ENCODE results near the gene HAS3.
"Not testable (repeated sequence)": the region's sequence is repeated elsewhere in the genome, so short reads cannot be mapped to it uniquely, and the experiment has no call there.

The HAS3 gene

GRCh38 chr16:69118994-69119393 is 13.5 kb downstream of the HAS3 start:
- no peaks in the 10 kb centered on the region for H3K9me3 Mint-ChIP-seq

DNA sequence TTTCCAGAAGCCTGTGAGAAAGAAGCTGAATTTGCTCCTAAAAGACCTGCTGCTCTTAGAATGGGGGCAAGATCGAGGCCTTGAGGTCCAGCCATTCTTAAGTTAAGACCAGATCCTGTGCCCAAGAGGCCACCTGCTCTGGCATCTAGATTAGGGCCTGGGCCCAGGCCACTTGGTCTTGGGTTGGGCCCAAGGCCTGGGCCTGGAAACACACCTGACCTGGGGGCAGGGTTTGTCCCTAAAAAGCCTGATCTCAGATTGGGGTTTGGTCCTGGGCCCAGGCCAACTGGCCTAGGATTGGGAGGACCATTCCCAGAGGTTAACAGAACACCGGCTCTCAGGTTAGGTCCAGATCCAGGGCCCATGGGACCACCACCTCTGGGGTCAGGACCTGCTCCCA is 14.1 kb downstream of the HAS3 start:
- peaks cover 40% of the 10 kb centered on the region for H3K36me3 Mint-ChIP-seq (ENCODE audit: low read depth)

More at GRCh38 chr16:69118994-69119393, 13.5 kb downstream of the HAS3 start:
- Mint-ChIP-seq H3K27ac (no peak overlapping the region), H3K36me3 (ENCODE audit: low read depth) (peaks cover 38% of the 10 kb centered on the region), H3K4me1 (ENCODE audit: low read depth) (peaks cover under 1% of the 10 kb centered on the region), H3K4me3 (no peak overlapping the region), H3K27me3 (no peaks in the 10 kb centered on the region)

DNA sequence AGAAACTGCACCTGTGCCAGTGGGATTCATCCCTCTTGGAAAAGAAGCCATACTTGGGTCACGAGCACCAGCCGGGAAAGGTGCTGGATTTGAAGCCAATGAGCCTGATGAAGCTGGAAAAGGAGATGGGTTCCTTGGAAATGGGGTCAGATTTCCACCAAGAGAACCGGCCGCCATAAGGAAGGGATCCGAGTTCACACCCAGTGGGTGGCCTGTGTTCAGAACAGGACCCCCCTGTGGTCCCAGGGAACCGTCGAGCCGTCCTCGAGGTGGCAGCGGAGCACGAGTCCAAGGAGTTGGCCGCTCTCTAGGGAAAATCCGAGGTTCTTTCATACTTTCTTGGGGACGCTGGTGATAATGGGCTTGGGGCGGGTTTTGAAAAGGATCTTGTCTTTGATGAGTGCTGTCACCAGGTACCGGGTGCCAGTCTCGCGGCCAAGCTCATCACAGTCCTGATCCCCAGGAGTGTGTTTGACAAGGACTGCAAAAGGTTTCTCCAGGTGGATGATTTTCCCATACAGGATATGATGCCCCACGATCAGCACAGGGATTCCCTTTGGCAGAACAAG is 14.7 kb downstream of the HAS3 start:
- H3K36me3 Mint-ChIP-seq (ENCODE audit: low read depth) = peaks cover 34% of the 10 kb centered on the region

More for the DNA sequence above, 14.1 kb downstream of the HAS3 start:
- Mint-ChIP-seq H3K9me3 (no peaks in the 10 kb centered on the region), H3K4me1 (ENCODE audit: low read depth) (peaks cover 3% of the 10 kb centered on the region), H3K27me3 (no peaks in the 10 kb centered on the region), H3K27ac (no peak overlapping the region), H3K4me3 (no peak overlapping the region)

DNA sequence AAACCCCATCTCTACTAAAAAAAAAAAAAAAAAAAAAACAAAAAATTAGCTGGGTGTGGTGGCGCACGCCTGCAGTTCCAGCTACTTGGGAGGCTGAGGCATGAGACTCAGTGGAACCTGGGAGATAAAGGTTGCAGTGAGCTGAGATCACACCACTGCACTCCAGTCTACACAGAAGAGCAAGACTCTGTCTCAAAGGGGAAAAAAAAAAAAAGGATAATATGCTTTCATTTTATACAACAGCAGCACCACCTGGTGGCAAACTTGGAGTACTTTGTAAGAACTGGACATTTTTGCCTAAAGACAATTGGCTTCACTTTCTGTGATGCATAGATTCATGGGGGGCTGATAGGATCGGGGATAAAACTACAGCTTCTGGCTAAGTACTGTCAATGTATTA is 18.5 kb downstream of the HAS3 start:
- Mint-ChIP-seq H3K36me3 (ENCODE audit: low read depth) (peaks cover 37% of the 10 kb centered on the region), H3K27ac (no peak overlapping the region), H3K4me1 (ENCODE audit: low read depth) (peaks cover 29% of the 10 kb centered on the region), H3K9me3 (no peaks in the 10 kb centered on the region), H3K4me3 (no peak overlapping the region), H3K27me3 (no peaks in the 10 kb centered on the region)

More for the DNA sequence above, 14.7 kb downstream of the HAS3 start:
- H3K4me3 Mint-ChIP-seq = no peak overlapping the region
- H3K9me3 Mint-ChIP-seq = no peaks in the 10 kb centered on the region
- H3K27me3 Mint-ChIP-seq = no peaks in the 10 kb centered on the region
- H3K27ac Mint-ChIP-seq = no peak overlapping the region
- peaks cover 4% of the 10 kb centered on the region for H3K4me1 Mint-ChIP-seq (ENCODE audit: low read depth)

GRCh38 chr16:69124406-69124805 is 19.0 kb downstream of the HAS3 start:
- Mint-ChIP-seq H3K4me1 (ENCODE audit: low read depth) (peaks cover 30% of the 10 kb centered on the region), H3K36me3 (ENCODE audit: low read depth) (peaks cover 40% of the 10 kb centered on the region)
- H3K4me3 Mint-ChIP-seq, H3K27me3 Mint-ChIP-seq, H3K27ac Mint-ChIP-seq, H3K9me3 Mint-ChIP-seq: not testable (repeated sequence)

DNA sequence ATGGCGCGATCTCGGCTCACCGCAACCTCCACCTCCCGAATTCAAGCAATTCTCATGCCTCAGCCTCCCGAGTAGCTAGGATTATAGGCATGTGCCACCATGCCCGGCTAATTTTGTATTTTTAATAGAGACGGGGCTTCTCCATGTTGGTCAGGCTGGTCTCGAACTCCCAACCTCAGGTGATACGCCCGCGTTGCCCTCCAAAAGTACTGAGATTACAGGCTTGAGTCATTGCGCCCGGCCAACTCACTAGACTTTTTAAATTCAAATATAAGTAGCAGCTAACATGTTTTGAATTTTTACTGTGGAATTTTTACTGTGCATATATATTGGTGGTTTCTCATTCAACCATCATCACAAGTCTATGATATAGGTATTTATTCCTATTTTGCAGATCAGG is 19.5 kb downstream of the HAS3 start:
- not testable (repeated sequence) for H3K4me3 Mint-ChIP-seq, H3K27me3 Mint-ChIP-seq, H3K27ac Mint-ChIP-seq, H3K9me3 Mint-ChIP-seq
- Mint-ChIP-seq H3K36me3 (ENCODE audit: low read depth) (peaks cover 44% of the 10 kb centered on the region), H3K4me1 (ENCODE audit: low read depth) (peaks cover 36% of the 10 kb centered on the region)

DNA sequence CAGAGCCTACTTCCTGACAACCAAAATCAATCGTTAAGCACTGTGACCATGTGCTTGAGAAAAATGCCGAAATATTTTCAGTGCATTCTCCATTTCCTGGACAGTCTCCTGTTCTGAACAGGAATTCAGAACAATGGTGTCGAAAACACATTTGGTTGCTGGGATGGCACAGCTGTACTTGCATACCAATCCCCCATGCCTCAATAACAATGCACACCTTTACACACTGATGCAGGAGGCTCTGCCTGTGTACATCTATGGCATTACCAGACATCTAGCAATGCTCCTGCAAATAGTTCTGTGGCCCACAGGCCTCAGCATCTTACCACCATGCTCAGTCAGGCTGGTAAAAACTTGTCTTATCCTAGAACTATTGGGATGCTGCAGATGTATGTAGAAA is 20.8 kb downstream of the HAS3 start:
- H3K4me1 Mint-ChIP-seq (ENCODE audit: low read depth) = peaks cover 47% of the 10 kb centered on the region
- H3K36me3 Mint-ChIP-seq (ENCODE audit: low read depth) = peaks cover 36% of the 10 kb centered on the region
- peak overlapping the region; percentile 21 for H3K27ac Mint-ChIP-seq
- no peaks in the 10 kb centered on the region for H3K27me3 Mint-ChIP-seq
- no peaks in the 10 kb centered on the region for H3K9me3 Mint-ChIP-seq
- no peak overlapping the region for H3K4me3 Mint-ChIP-seq

- H3K9me3 Mint-ChIP-seq, H3K27me3 Mint-ChIP-seq, H3K4me3 Mint-ChIP-seq, H3K27ac Mint-ChIP-seq: not testable (repeated sequence)
- H3K36me3 Mint-ChIP-seq (ENCODE audit: low read depth) = peaks cover 38% of the 10 kb centered on the region
- peaks cover 51% of the 10 kb centered on the region for H3K4me1 Mint-ChIP-seq (ENCODE audit: low read depth)
Observed at GRCh38 chr16:69126801-69127200, 21.3 kb downstream of the HAS3 start.

DNA sequence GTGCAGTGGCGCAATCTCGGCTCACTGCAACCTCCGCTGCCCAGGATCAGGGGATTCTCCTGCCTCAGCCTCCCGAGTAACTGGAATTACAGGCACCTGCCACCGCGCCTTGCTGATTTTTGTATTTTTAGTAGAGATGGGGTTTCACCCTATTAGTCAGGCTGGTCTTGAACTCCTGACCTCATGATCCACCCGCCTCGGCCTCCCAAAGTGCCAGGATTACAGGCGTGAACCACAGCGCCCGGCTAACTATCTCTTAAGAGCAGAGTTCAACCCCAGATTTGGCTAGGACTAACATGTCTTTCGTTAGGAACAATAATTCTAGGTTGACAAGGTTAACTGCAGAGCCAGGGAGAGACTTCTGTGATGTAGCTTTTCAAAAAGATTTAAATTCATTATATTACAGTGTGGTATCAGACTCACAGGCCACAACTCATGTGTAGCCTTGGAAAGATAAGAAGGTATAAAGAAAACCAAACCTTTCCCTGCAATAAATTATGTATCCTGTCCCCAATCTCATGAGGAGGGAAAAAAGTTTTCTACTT is 22.6 kb downstream of the HAS3 start:
- Mint-ChIP-seq H3K27ac (peak overlapping the region; percentile 26), H3K27me3 (no peaks in the 10 kb centered on the region), H3K4me3 (no peak overlapping the region), H3K4me1 (ENCODE audit: low read depth) (peaks cover 53% of the 10 kb centered on the region), H3K36me3 (ENCODE audit: low read depth) (peaks cover 38% of the 10 kb centered on the region), H3K9me3 (no peaks in the 10 kb centered on the region)

DNA sequence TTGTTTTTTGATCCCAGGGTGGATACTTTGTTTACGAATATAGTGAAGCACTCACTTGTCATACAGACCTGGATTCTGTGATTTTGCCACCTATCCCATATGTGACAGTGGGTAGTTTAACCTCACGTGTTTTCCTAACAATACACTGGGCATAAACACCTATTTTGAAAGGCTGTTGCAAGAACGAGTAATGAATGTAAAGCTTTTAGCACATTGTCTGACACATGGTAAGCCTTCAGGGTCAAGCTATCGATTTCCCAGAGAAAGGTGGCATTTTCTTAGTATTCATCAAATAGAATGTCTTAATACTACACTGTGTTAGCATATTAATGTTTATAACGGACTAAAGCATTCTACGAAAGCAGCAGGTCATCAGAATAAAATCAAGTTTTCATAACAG is 25.0 kb downstream of the HAS3 start:
- H3K27ac Mint-ChIP-seq = peak overlapping the region; percentile 40
- H3K4me3 Mint-ChIP-seq = peak overlapping the region; percentile 95
- peaks cover 49% of the 10 kb centered on the region for H3K36me3 Mint-ChIP-seq (ENCODE audit: low read depth)
- H3K9me3 Mint-ChIP-seq = no peaks in the 10 kb centered on the region
- peaks cover 66% of the 10 kb centered on the region for H3K4me1 Mint-ChIP-seq (ENCODE audit: low read depth)
- no peaks in the 10 kb centered on the region for H3K27me3 Mint-ChIP-seq

DNA sequence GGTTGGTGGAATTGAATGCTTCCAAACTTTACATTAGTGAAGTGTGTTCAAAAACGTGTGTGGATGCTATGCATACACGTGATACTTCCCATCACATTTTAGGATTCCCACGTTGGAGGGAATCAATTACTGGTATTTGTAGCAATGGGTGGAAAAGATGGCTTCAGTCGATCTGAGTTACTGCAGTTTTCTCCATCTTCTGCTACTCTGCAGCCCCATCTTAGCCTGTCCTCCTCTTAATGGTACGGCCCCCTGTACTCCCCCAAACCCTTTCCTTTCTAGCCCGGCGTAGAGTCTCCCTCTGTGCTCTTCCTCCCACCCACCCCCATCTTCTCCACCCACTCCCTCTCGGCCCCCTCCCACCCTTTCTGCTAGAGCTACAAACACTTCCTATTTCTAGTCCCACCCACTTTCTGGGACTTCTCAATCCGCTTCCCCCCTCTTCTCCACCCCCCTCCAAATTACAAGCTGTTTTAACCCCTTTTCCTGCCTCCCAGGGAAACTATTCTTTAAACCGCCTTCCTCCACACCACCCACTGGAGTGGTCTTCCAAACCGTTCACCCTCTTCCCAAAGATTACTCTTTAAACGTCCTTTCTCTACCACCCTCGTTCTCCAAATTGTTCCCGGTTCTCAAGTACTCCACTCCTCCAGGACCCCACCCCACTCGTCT is 25.9 kb downstream of the HAS3 start:
- no peaks in the 10 kb centered on the region for H3K9me3 Mint-ChIP-seq
- peak overlapping the region; percentile 94 for H3K27ac Mint-ChIP-seq
- peaks cover 64% of the 10 kb centered on the region for H3K4me1 Mint-ChIP-seq (ENCODE audit: low read depth)
- H3K4me3 Mint-ChIP-seq = peak overlapping the region; percentile 95
- H3K27me3 Mint-ChIP-seq = no peaks in the 10 kb centered on the region
- H3K36me3 Mint-ChIP-seq (ENCODE audit: low read depth) = peaks cover 49% of the 10 kb centered on the region

GRCh38 chr16:69131839-69132423 is 26.5 kb downstream of the HAS3 start:
- no peaks in the 10 kb centered on the region for H3K27me3 Mint-ChIP-seq
- peaks cover 70% of the 10 kb centered on the region for H3K4me1 Mint-ChIP-seq (ENCODE audit: low read depth)
- peaks cover 51% of the 10 kb centered on the region for H3K36me3 Mint-ChIP-seq (ENCODE audit: low read depth)
- peak overlapping the region; percentile 94 for H3K27ac Mint-ChIP-seq
- H3K9me3 Mint-ChIP-seq = no peaks in the 10 kb centered on the region
- H3K4me3 Mint-ChIP-seq = peak overlapping the region; percentile 95

DNA sequence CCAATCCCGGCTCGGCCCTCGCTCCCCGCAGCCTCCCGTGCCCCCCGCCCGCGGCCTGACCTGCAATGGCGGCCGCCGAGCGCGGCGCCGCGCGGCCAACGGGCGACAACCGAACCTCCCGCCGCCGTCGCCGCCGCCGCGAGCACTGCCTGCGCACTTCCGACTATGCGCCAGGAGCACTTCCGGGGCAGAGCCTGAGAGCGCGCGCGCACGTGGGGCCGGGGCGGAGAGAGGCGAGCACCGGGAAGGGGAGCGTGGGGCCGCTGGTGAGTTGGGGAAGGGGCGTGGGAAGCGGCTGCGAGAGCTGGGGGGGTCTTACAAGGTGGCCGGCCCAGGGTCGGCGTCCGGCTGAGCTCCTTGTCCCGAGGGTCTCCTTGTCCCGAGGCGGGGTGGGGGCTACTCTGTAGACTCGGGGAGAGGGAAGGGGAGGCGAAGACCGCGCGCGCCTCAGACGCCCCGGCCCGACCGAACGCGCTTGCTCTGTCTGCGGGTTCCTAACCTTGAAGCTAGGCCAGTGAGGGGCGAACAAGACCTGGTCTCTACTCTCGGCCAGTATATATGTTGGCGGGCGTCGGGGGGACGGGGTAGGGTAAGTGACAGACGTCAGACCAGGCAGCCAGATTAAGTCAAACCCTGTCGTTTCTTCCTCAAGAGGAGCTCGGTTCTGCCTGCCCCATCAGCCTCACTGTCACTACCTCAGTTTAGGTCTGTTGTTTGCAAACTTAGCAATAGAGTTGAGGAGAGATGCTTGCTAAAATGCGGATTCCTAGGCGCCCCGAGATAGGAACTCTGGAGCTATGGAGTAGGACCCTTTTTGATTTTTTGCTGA is 27.2 kb downstream of the HAS3 start, which contains the start of the genes CHTF8 and UTP4:
CHTF8 (minus strand) TSS at position 165 of the 829 bp plus-strand sequence. CDS start 11,130 bp downstream, outside the sequence.
UTP4 (plus strand) TSS at position 226 of the 829 bp plus-strand sequence. CDS start 811 bp downstream, outside the sequence.
- Mint-ChIP-seq H3K27ac (peak within 1 kb of the TSS; percentile 94), H3K27me3 (no peaks in the 10 kb centered on the region), H3K9me3 (no peaks in the 10 kb centered on the region), H3K4me3 (peak within 1 kb of the TSS; percentile 97), H3K36me3 (ENCODE audit: low read depth) (peaks cover 54% of the 10 kb centered on the region), H3K4me1 (ENCODE audit: low read depth) (peaks cover 69% of the 10 kb centered on the region)

- Mint-ChIP-seq H3K4me3 (peak overlapping the region; percentile 97), H3K36me3 (ENCODE audit: low read depth) (peaks cover 56% of the 10 kb centered on the region), H3K4me1 (ENCODE audit: low read depth) (peaks cover 60% of the 10 kb centered on the region)
Observed at GRCh38 chr16:69133373-69133954, 28.0 kb downstream of the HAS3 start.

More at GRCh38 chr16:69133373-69133954, 28.0 kb downstream of the HAS3 start:
- Mint-ChIP-seq H3K27ac (peak overlapping the region; percentile 94), H3K27me3 (no peaks in the 10 kb centered on the region), H3K9me3 (no peaks in the 10 kb centered on the region)
